Cardiac fibroblast (primary cell): ENCODE data around the gene CR1.

Source experiments
- DNase-seq, 2 donors: peaks; one replicate each; pipeline versions ENCODE4 v3.0.0 to v3.0.0-alpha.2; 2010; ENCODE audit warnings: low read depth in 2 of 2
- H3K4me3 ChIP-seq, 2 donors: replicated peaks in 1 of 2; 1 replicate in 1 of 2; 2 replicates in 1 of 2; pipeline ENCODE4 v1.5.1; 2011; ENCODE audit warnings: low read depth in 2 of 2, low read length in 2 of 2, mild to moderate bottlenecking in 2 of 2, moderate library complexity in 1 of 2
- TF ChIP-seq, protein P1 (sequence below): IDR thresholded peaks from one replicate; pipeline ENCODE4 v1.5.1; 2011; ENCODE audit warnings: low read depth, mild to moderate bottlenecking, low read length, inconsistent platforms

The CR1 gene

GRCh38 chr1:207495801-207496792 is at the start of gene CR1:
CR1 (plus strand) TSS chr1:207496157; CDS start chr1:207496268, 111 bp downstream.
- TF ChIP-seq, protein P1, sequence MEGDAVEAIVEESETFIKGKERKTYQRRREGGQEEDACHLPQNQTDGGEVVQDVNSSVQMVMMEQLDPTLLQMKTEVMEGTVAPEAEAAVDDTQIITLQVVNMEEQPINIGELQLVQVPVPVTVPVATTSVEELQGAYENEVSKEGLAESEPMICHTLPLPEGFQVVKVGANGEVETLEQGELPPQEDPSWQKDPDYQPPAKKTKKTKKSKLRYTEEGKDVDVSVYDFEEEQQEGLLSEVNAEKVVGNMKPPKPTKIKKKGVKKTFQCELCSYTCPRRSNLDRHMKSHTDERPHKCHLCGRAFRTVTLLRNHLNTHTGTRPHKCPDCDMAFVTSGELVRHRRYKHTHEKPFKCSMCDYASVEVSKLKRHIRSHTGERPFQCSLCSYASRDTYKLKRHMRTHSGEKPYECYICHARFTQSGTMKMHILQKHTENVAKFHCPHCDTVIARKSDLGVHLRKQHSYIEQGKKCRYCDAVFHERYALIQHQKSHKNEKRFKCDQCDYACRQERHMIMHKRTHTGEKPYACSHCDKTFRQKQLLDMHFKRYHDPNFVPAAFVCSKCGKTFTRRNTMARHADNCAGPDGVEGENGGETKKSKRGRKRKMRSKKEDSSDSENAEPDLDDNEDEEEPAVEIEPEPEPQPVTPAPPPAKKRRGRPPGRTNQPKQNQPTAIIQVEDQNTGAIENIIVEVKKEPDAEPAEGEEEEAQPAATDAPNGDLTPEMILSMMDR: no peak
- peak in 1 of 2 donors; percentile 6 for DNase-seq
- H3K4me3 ChIP-seq: peak within 1 kb of the TSS in 1 of 2 donors; percentile 6

GRCh38 chr1:207453710-207454045 is 42.3 kb upstream of the CR1 start:
- no peak for DNase-seq
- TF ChIP-seq, protein P1: no peak
- H3K4me3 ChIP-seq: no peak overlapping the region

DNA sequence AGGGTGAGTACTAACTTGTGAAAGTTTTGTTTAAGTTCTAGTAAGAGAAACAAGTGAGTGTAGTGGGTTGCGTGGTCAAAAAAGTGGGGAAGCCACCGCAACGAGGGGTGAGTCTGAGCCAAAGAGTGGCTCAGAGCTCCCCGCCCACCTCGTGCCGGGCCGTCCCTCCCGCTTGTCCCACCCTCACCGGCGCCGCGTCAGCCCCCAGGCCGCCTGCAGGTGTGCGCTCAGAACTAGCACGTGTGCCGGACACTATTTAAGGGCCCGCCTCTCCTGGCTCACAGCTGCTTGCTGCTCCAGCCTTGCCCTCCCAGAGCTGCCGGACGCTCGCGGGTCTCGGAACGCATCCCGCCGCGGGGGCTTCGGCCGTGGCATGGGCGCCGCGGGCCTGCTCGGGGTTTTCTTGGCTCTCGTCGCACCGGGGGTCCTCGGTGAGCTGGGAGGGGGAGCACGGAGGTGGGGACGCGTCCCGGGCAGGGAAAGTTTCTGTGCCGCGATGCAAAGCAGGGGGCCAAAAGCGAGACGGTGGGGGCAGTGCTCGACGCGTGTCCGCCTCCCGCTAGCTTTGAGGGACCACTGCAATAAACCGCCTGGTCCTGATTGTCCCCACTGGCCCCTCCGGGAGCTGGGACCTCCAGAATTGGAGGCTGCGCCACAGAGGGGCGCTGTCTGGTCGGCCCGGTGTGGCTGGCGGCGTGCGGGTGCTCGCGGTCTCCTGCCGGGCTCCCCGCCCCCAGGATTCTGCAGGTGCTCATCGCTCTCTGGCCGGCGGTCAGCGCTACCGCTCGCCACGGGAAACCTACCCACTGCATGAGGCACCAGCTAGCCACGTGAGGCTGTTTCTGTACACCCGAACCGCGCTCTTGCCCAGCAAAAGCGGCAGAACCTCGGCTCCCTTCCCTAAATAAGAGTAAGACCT is 41.7 kb upstream of the CR1 start, which contains the start of gene CR2:
CR2 (plus strand) TSS at position 283 of the 919 bp plus-strand sequence; CDS start at position 374, 91 bp downstream.
- DNase-seq: no peak
- TF ChIP-seq, protein P1: no peak
- no peak within 1 kb of the TSS for H3K4me3 ChIP-seq

GRCh38 chr1:207455183-207455754 is 40.7 kb upstream of the CR1 start:
- no peak for DNase-seq
- H3K4me3 ChIP-seq: no peak overlapping the region
- TF ChIP-seq, protein P1: no peak

GRCh38 chr1:207458414-207458813 is 37.5 kb upstream of the CR1 start:
- no peak overlapping the region for H3K4me3 ChIP-seq
- TF ChIP-seq, protein P1: no peak
- no peak for DNase-seq

DNA sequence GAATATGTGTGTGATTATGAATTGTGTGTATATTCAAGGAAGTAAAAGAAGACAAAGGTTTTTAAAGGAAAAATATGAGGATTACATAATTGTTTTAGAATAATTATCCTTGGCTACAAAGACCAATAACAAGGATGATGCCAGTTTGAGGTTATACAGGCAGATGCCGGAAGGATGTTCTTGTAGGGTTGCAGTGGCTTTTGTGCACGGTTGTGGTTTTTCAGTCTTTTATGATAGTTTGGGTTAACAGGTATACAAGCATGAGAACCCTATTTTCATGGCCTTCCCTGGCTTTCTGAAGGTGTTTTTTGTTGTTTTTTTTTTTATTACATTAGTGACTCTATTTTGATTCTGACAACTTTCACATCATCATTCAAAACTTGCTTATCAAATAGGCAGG is 36.9 kb upstream of the CR1 start:
- H3K4me3 ChIP-seq: no peak overlapping the region
- no peak for DNase-seq
- TF ChIP-seq, protein P1: no peak
